ENCODE data around the gene TRPV5.
A peak's percentile ranks its signal among the peaks of the same experiment; 100 is the strongest.

Gene TRPV5

DNA sequence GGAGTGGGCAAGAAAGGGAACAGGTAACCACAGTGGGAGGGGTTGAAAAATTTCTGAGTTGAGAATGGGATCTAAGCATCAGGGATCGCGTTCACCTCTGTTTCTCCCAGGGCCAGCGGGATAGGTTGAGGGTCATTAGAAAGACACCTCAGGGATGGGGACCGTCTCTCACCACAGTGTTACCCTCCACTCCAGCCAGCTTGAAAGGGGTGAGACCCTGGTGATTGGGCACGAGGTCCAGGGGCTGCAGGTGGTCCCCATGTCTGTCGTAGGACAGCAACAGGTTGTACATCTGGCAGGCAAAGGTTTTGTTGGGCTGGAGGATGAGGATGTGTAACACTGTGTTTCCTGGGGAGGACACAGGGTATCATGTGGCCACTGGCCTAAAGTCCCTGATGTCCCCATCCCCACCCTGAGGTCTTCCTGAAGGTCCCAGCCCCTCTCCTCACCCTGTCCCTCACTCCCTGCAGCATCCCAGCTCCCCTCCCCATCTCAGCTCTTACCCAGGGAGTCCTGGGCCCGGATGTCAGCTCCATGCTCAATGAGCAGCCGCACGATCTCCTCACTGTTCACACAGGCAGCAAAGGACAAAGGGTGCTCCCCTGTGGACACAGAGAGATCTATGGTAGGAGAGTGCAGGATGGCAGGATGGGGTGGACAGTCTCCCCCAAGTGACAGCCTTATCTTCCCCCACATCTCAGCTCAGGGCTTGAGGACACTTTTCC, 57.1 kb downstream of the TRPV5 start:
- Histone ChIP-seq H2BK120ac (ENCODE audit: low read depth, low read length) (no peak overlapping the region), H3K4me3 (ENCODE audit: low read length in 2 of 2) (no peak overlapping the region), H3K9ac (ENCODE audit: low read depth, low read length, poor library complexity) (no peak overlapping the region), H2BK5ac (ENCODE audit: low read length) (peak overlapping the region; percentile 58), H3K14ac (ENCODE audit: low read length) (peak overlapping the region; percentile 58), H3K9me3 (replicated peaks in 1 of 2; ENCODE audit: control insufficient read depth in 2 of 2, insufficient read depth in 1 of 2, low read depth in 1 of 2, low read length in 2 of 2) (peaks cover 0 to 9% of the 10 kb centered on the region in 2 donors), H3K4me2 (ENCODE audit: insufficient read depth, low read length, poor library complexity, severe bottlenecking) (no peak overlapping the region), H2AK5ac (ENCODE audit: low read depth, low read length) (no peak overlapping the region), H3K27me3 (ENCODE audit: control insufficient read depth in 3 of 3, insufficient read depth in 3 of 3, low read depth in 1 of 3, low read length in 3 of 3) (peaks cover 0 to 8% (median 0%) of the 10 kb centered on the region in 3 experiments), H3K79me1 (ENCODE audit: low read depth, low read length) (no peaks in the 10 kb centered on the region), H2BK15ac (ENCODE audit: low read length) (no peak overlapping the region), H3K27ac (replicated peaks; ENCODE audit: low read length) (no peak overlapping the region), H4K91ac (ENCODE audit: low read depth, low read length, poor library complexity) (no peak overlapping the region), H2AFZ (ENCODE audit: low read length) (no peak overlapping the region), H3K23ac (ENCODE audit: low read depth, low read length, poor library complexity) (peak overlapping the region; percentile 17), H2BK12ac (ENCODE audit: low read length) (no peak overlapping the region), H4K8ac (ENCODE audit: low read depth, low read length) (no peak overlapping the region), H3K4ac (ENCODE audit: low read length) (no peak overlapping the region), H3K4me1 (ENCODE audit: control insufficient read depth in 2 of 2, insufficient read depth in 1 of 2, low read depth in 1 of 2, low read length in 2 of 2) (peaks cover 0 to 1% of the 10 kb centered on the region in 2 donors), H3K18ac (ENCODE audit: low read length) (no peak overlapping the region), H3K36me3 (replicated peaks in 1 of 2; ENCODE audit: control insufficient read depth in 2 of 2, insufficient read depth in 2 of 2, low read length in 2 of 2) (no peaks in the 10 kb centered on the region)
- no CpG with 5 or more reads among the region's 9 CpGs for WGBS, 2 donors (ENCODE audit: extremely low coverage in 2 of 2, insufficient read length in 2 of 2, insufficient replicate concordance in 1 of 2)
- DNase-seq (ENCODE audit: low spot score), result no peak

DNA sequence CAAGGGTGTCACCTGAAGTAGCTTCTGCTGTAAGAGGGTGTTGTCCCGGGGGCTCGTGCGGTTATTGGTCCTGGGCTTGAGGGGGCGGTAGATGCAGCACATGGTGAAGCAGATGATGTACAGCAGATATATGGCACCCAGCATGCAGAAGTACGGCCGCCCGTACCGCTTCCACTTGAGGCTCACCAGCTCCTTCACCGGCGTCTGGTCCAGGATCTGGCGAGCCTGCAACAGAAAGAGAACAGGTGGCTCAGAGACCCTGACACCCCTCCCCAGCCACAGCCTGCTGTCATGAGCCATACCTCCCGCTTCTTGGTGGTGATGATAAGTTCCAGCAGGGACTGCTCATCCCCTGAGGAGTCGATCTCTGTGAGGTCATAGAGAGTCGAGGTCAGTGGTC, 58.1 kb downstream of the TRPV5 start:
- H3K36me3 ChIP-seq (replicated peaks in 1 of 2; ENCODE audit: control insufficient read depth in 2 of 2, insufficient read depth in 2 of 2, low read length in 2 of 2), result no peaks in the 10 kb centered on the region
- no peak overlapping the region for H2BK120ac ChIP-seq (ENCODE audit: low read depth, low read length)
- no peak overlapping the region for H3K9ac ChIP-seq (ENCODE audit: low read depth, low read length, poor library complexity)
- H2BK15ac ChIP-seq (ENCODE audit: low read length), result no peak overlapping the region
- H4K8ac ChIP-seq (ENCODE audit: low read depth, low read length), result no peak overlapping the region
- H4K91ac ChIP-seq (ENCODE audit: low read depth, low read length, poor library complexity), result no peak overlapping the region
- no peak overlapping the region for H2AK5ac ChIP-seq (ENCODE audit: low read depth, low read length)
- no peak overlapping the region for H2AFZ ChIP-seq (ENCODE audit: low read length)
- no peaks in the 10 kb centered on the region for H3K79me1 ChIP-seq (ENCODE audit: low read depth, low read length)
- no peak overlapping the region for H2BK5ac ChIP-seq (ENCODE audit: low read length)
- H3K18ac ChIP-seq (ENCODE audit: low read length), result no peak overlapping the region
- H3K4me3 ChIP-seq (ENCODE audit: low read length in 2 of 2), result peak overlapping the region in 1 of 2 donors; percentile 1
- H3K9me3 ChIP-seq (replicated peaks in 1 of 2; ENCODE audit: control insufficient read depth in 2 of 2, insufficient read depth in 1 of 2, low read depth in 1 of 2, low read length in 2 of 2), result peaks cover 0 to 9% of the 10 kb centered on the region in 2 donors
- no CpG with 5 or more reads among the region's 14 CpGs for WGBS, 2 donors (ENCODE audit: extremely low coverage in 2 of 2, insufficient read length in 2 of 2, insufficient replicate concordance in 1 of 2)
- H3K4me1 ChIP-seq (ENCODE audit: control insufficient read depth in 2 of 2, insufficient read depth in 1 of 2, low read depth in 1 of 2, low read length in 2 of 2), result peaks cover 0 to 1% of the 10 kb centered on the region in 2 donors
- H3K4ac ChIP-seq (ENCODE audit: low read length), result no peak overlapping the region
- DNase-seq (ENCODE audit: low spot score), result no peak
- H3K14ac ChIP-seq (ENCODE audit: low read length), result no peak overlapping the region
- no peak overlapping the region for H3K23ac ChIP-seq (ENCODE audit: low read depth, low read length, poor library complexity)
- no peak overlapping the region for H3K27ac ChIP-seq (replicated peaks; ENCODE audit: low read length)
- H3K4me2 ChIP-seq (ENCODE audit: insufficient read depth, low read length, poor library complexity, severe bottlenecking), result no peak overlapping the region
- H3K27me3 ChIP-seq (ENCODE audit: control insufficient read depth in 3 of 3, insufficient read depth in 3 of 3, low read depth in 1 of 3, low read length in 3 of 3), result peaks cover 0 to 6% (median 0%) of the 10 kb centered on the region in 3 experiments
- no peak overlapping the region for H2BK12ac ChIP-seq (ENCODE audit: low read length)

DNA sequence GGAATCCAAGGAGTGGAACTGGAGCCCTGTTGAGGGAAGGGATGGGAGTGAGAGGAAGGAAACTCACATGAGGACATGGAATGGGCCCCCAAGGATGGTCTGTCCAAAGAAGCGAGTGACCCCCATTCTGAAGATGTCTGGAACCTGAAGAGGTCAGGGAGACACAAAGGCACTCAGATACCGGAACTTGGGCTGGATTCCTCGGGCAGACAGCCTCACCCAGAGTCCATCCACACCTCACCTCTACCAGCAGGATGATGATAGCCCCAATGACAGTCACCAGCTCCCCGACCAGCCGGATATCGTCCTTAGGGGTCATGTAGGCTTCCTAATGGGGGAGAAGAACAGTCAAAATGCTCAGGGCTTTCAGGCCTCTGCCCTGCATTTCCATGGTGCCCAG, 58.7 kb downstream of the TRPV5 start:
- Histone ChIP-seq H3K27ac (replicated peaks; ENCODE audit: low read length) (no peak overlapping the region), H2BK15ac (ENCODE audit: low read length) (no peak overlapping the region)

DNA sequence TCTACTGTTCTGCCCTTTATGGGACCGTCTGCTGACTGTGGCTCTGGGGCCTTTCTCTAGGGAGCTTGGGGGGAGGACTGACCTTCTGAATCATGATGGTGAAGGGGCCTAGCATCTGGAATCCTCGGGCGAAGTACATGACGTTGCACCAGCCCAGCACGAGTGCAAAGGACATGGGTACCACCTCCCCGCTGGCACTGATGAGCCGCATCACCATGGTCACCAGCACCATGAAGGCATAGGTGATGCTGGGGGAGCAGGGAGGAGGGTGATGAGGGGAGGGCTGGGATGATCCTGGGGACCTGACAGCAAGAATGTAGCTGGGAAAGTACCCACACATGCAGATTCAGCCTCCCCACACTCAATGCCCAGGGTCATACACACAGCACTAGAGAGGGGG, 59.1 kb downstream of the TRPV5 start:
- no CpG with 5 or more reads among the region's 7 CpGs for WGBS, 2 donors (ENCODE audit: extremely low coverage in 2 of 2, insufficient read length in 2 of 2, insufficient replicate concordance in 1 of 2)
- Histone ChIP-seq H2AK5ac (ENCODE audit: low read depth, low read length) (no peak overlapping the region), H3K23ac (ENCODE audit: low read depth, low read length, poor library complexity) (no peak overlapping the region), H2BK15ac (ENCODE audit: low read length) (no peak overlapping the region), H3K18ac (ENCODE audit: low read length) (no peak overlapping the region), H3K27ac (replicated peaks; ENCODE audit: low read length) (no peak overlapping the region), H2BK120ac (ENCODE audit: low read depth, low read length) (no peak overlapping the region), H4K91ac (ENCODE audit: low read depth, low read length, poor library complexity) (no peak overlapping the region), H3K9ac (ENCODE audit: low read depth, low read length, poor library complexity) (no peak overlapping the region), H3K14ac (ENCODE audit: low read length) (peak overlapping the region; percentile 85), H3K9me3 (replicated peaks in 1 of 2; ENCODE audit: control insufficient read depth in 2 of 2, insufficient read depth in 1 of 2, low read depth in 1 of 2, low read length in 2 of 2) (peaks cover 0 to 9% of the 10 kb centered on the region in 2 donors), H3K79me1 (ENCODE audit: low read depth, low read length) (no peaks in the 10 kb centered on the region), H3K4ac (ENCODE audit: low read length) (no peak overlapping the region), H3K27me3 (ENCODE audit: control insufficient read depth in 3 of 3, insufficient read depth in 3 of 3, low read depth in 1 of 3, low read length in 3 of 3) (peaks cover 0 to 6% (median 0%) of the 10 kb centered on the region in 3 experiments), H4K8ac (ENCODE audit: low read depth, low read length) (no peak overlapping the region), H3K36me3 (replicated peaks in 1 of 2; ENCODE audit: control insufficient read depth in 2 of 2, insufficient read depth in 2 of 2, low read length in 2 of 2) (no peaks in the 10 kb centered on the region), H3K4me3 (ENCODE audit: low read length in 2 of 2) (no peak overlapping the region), H2BK12ac (ENCODE audit: low read length) (no peak overlapping the region), H3K4me2 (ENCODE audit: insufficient read depth, low read length, poor library complexity, severe bottlenecking) (no peak overlapping the region), H2BK5ac (ENCODE audit: low read length) (no peak overlapping the region), H2AFZ (ENCODE audit: low read length) (no peak overlapping the region), H3K4me1 (ENCODE audit: control insufficient read depth in 2 of 2, insufficient read depth in 1 of 2, low read depth in 1 of 2, low read length in 2 of 2) (peaks cover 0 to 1% of the 10 kb centered on the region in 2 donors)
- DNase-seq (ENCODE audit: low spot score), result no peak

More for the DNA sequence above, 58.7 kb downstream of the TRPV5 start:
- Histone ChIP-seq H3K23ac (ENCODE audit: low read depth, low read length, poor library complexity) (no peak overlapping the region), H4K8ac (ENCODE audit: low read depth, low read length) (no peak overlapping the region), H2AFZ (ENCODE audit: low read length) (no peak overlapping the region), H3K18ac (ENCODE audit: low read length) (no peak overlapping the region), H3K9ac (ENCODE audit: low read depth, low read length, poor library complexity) (no peak overlapping the region), H3K4ac (ENCODE audit: low read length) (no peak overlapping the region), H4K91ac (ENCODE audit: low read depth, low read length, poor library complexity) (no peak overlapping the region), H3K4me3 (ENCODE audit: low read length in 2 of 2) (no peak overlapping the region), H2BK5ac (ENCODE audit: low read length) (no peak overlapping the region), H3K14ac (ENCODE audit: low read length) (no peak overlapping the region), H3K4me2 (ENCODE audit: insufficient read depth, low read length, poor library complexity, severe bottlenecking) (no peak overlapping the region), H3K9me3 (replicated peaks in 1 of 2; ENCODE audit: control insufficient read depth in 2 of 2, insufficient read depth in 1 of 2, low read depth in 1 of 2, low read length in 2 of 2) (peaks cover 0 to 9% of the 10 kb centered on the region in 2 donors), H2AK5ac (ENCODE audit: low read depth, low read length) (no peak overlapping the region), H3K4me1 (ENCODE audit: control insufficient read depth in 2 of 2, insufficient read depth in 1 of 2, low read depth in 1 of 2, low read length in 2 of 2) (peaks cover 0 to 1% of the 10 kb centered on the region in 2 donors), H3K36me3 (replicated peaks in 1 of 2; ENCODE audit: control insufficient read depth in 2 of 2, insufficient read depth in 2 of 2, low read length in 2 of 2) (no peaks in the 10 kb centered on the region), H2BK12ac (ENCODE audit: low read length) (no peak overlapping the region), H2BK120ac (ENCODE audit: low read depth, low read length) (no peak overlapping the region), H3K79me1 (ENCODE audit: low read depth, low read length) (no peaks in the 10 kb centered on the region), H3K27me3 (ENCODE audit: control insufficient read depth in 3 of 3, insufficient read depth in 3 of 3, low read depth in 1 of 3, low read length in 3 of 3) (peaks cover 0 to 6% (median 0%) of the 10 kb centered on the region in 3 experiments)
- no peak for DNase-seq (ENCODE audit: low spot score)
- WGBS, 2 donors (ENCODE audit: extremely low coverage in 2 of 2, insufficient read length in 2 of 2, insufficient replicate concordance in 1 of 2), result no CpG with 5 or more reads among the region's 6 CpGs

All from neuronal stem cell (in vitro differentiated cells).